HepG2 (cell line): Measurements from ENCODE around the gene CDK1. TPM values are rescaled to one million over a fixed set of nuclear protein-coding genes. Genes with fewer than 3 reads are reported as not detected.

Source experiments
- CENPBD1 ChIP-seq: sonication (generic); formaldehyde crosslinking; IDR thresholded peaks from 2 replicates; pipeline ENCODE4 v1.8.0; 2022; ENCODE audit warnings: missing genetic modification reagents, low read depth, mild to moderate bottlenecking, borderline replicate concordance
- FOXM1 ChIP-seq: sonication (generic); formaldehyde crosslinking; IDR thresholded peaks from 2 replicates; pipeline ENCODE4 v1.5.0; 2020; ENCODE audit warnings: missing genetic modification reagents
- HNF4G ChIP-seq, 2 experiments: sonication (generic) in 1 of 2; formaldehyde crosslinking in 1 of 2; IDR thresholded peaks; 2 replicates each; pipeline versions ENCODE4 v1.4.0 to v1.6.1; 2011 to 2020; ENCODE audit warnings: borderline replicate concordance in 2 of 2, low read depth in 2 of 2, mild to moderate bottlenecking in 2 of 2, low read length in 1 of 2, missing genetic modification reagents in 1 of 2, moderate library complexity in 1 of 2
- KLF13 ChIP-seq: sonication (generic); formaldehyde crosslinking; IDR thresholded peaks from 2 replicates; pipeline ENCODE4 v1.4.0; 2020; ENCODE audit warnings: mild to moderate bottlenecking, missing genetic modification reagents
- NFE2 ChIP-seq: sonication (generic); formaldehyde crosslinking; IDR thresholded peaks from 2 replicates; pipeline ENCODE4 v1.4.0; 2020; ENCODE audit warnings: missing genetic modification reagents
- PCBP1 ChIP-seq: fragments of 200-400 bp; formaldehyde crosslinking; IDR thresholded peaks from 2 replicates; pipeline ENCODE4 v1.6.1; 2017; ENCODE audit warnings: mild to moderate bottlenecking, low read depth, low read length, borderline replicate concordance
- PITX1 ChIP-seq: sonication (generic); formaldehyde crosslinking; IDR thresholded peaks from 2 replicates; pipeline ENCODE4 v1.5.1; 2020; ENCODE audit warnings: mild to moderate bottlenecking, missing genetic modification reagents
- RERE ChIP-seq: IDR thresholded peaks from 2 replicates; pipeline ENCODE4 v1.6.1; 2016; ENCODE audit warnings: low read depth, missing genetic modification reagents, missing compliant biosample characterization
- RNF2 ChIP-seq: fragments of 450-650 bp; conservative IDR thresholded peaks from 2 replicates; pipeline ENCODE4 v1.6.1; 2016; ENCODE audit warnings: low read depth
- RXRA ChIP-seq: sonication (generic); formaldehyde crosslinking; IDR thresholded peaks from 2 replicates; pipeline ENCODE4 v1.5.1; 2020; ENCODE audit warnings: missing genetic modification reagents
- SNAI1 ChIP-seq: sonication (generic); formaldehyde crosslinking; IDR thresholded peaks from 2 replicates; pipeline ENCODE4 v1.5.0; 2020; ENCODE audit warnings: mild to moderate bottlenecking, missing genetic modification reagents, borderline replicate concordance
- SUZ12 ChIP-seq: fragments of 150-350 bp; IDR thresholded peaks from 2 replicates; pipeline ENCODE4 v1.6.1; 2014; ENCODE audit warnings: low read depth, low read length
- TSC22D2 ChIP-seq: sonication (generic); formaldehyde crosslinking; IDR thresholded peaks from 2 replicates; pipeline ENCODE4 v1.5.1; 2020; ENCODE audit warnings: missing genetic modification reagents, mild to moderate bottlenecking, borderline replicate concordance
- ZBTB38 ChIP-seq: sonication (generic); formaldehyde crosslinking; IDR thresholded peaks from 2 replicates; pipeline ENCODE4 v1.5.1; 2020; ENCODE audit warnings: mild to moderate bottlenecking, missing genetic modification reagents
- ZFP36 ChIP-seq: fragments of 150-350 bp; IDR thresholded peaks from 2 replicates; pipeline ENCODE4 v1.6.1; 2018; ENCODE audit warnings: borderline replicate concordance, low read length, low read depth; ENCODE audit not compliant: partially characterized antibody
- ZFP36L1 ChIP-seq: sonication (generic); formaldehyde crosslinking; IDR thresholded peaks from 2 replicates; pipeline ENCODE4 v1.8.0; 2022; ENCODE audit warnings: mild to moderate bottlenecking, missing genetic modification reagents, moderate library complexity
- ZFY ChIP-seq: sonication (generic); formaldehyde crosslinking; IDR thresholded peaks from 2 replicates; pipeline ENCODE4 v1.4.0; 2020; ENCODE audit warnings: missing genetic modification reagents
- ZGPAT ChIP-seq: IDR thresholded peaks from 2 replicates; pipeline ENCODE4 v1.6.1; 2016; ENCODE audit warnings: mild to moderate bottlenecking
- ZNF350 ChIP-seq: sonication (generic); formaldehyde crosslinking; IDR thresholded peaks from 2 replicates; pipeline ENCODE4 v1.4.0; 2020; ENCODE audit warnings: mild to moderate bottlenecking, low read depth, missing genetic modification reagents, borderline replicate concordance
- ZNF354B ChIP-seq: sonication (generic); formaldehyde crosslinking; IDR thresholded peaks from 2 replicates; pipeline ENCODE4 v1.8.0; 2022; ENCODE audit warnings: mild to moderate bottlenecking, missing genetic modification reagents
- ZNF556 ChIP-seq: sonication (generic); formaldehyde crosslinking; IDR thresholded peaks from 2 replicates; pipeline ENCODE4 v1.4.0; 2020; ENCODE audit warnings: mild to moderate bottlenecking, missing genetic modification reagents, borderline replicate concordance
- ZNF572 ChIP-seq: sonication (generic); formaldehyde crosslinking; IDR thresholded peaks from 2 replicates; pipeline ENCODE4 v1.5.1; 2020; ENCODE audit warnings: mild to moderate bottlenecking, missing genetic modification reagents
- ZNF614 ChIP-seq: IDR thresholded peaks from 2 replicates; pipeline ENCODE4 v1.6.1; 2018; ENCODE audit warnings: missing biosample characterization, missing genetic modification reagents, inconsistent platforms, borderline replicate concordance
- polyA plus RNA-seq, 8 experiments: library from polyadenylated mRNA; depleted of rRNA in 3 of 8; stranded (reverse) in 7 of 8; unstranded in 1 of 8; fragments of >200 nt; fragmentation: Illumina TruSeq in 4 of 8; extraction: Trizol in 4 of 8; gene quantifications; 2 replicates each; pipeline versions ENCODE4 v1.2.1 to v1.2.3, GENCODE V29; 2011 to 2016; ENCODE audit warnings: low read depth in 4 of 8, missing spikeins in 1 of 8, mixed read lengths in 1 of 8; ENCODE audit not compliant: insufficient read depth in 1 of 8
- total RNA-seq, 5 experiments: library from RNA; depleted of rRNA; stranded (reverse); fragments of >200 nt; fragmentation: Illumina TruSeq; extraction: Trizol; gene quantifications; 2 replicates each; pipeline ENCODE4 v1.2.3, GENCODE V29; 2016; ENCODE audit warnings: low read depth in 1 of 5

CDK1 gene
- total and polyA plus RNA-seq, 2 of the 13 experiments (the other 11 are each of a cell fraction or from before 2014, with no cell fraction given), result 42.6 to 132 TPM

- TF ChIP-seq HNF4G (IDR thresholded peaks at IDR 0.05; ENCODE audit: borderline replicate concordance, low read depth, low read length) (no peak), HNF4G (CRISPR knock-in tag; IDR thresholded peaks at IDR 0.05; ENCODE audit: borderline replicate concordance, low read depth) (no peak), ZFP36L1 (peak; percentile 99), ZGPAT (peak; percentile 56), PITX1 (CRISPR knock-in tag) (peak; percentile 46; the same call in 1 of the 2 replicates), ZNF350 (CRISPR knock-in tag) (no peak; the same call in 1 of the 2 replicates), PCBP1 (0 out of 2 replicates have a peak, but pooled peaks have one; percentile 21), ZNF354B (peak; percentile 57; the same call in 1 of the 2 replicates), NFE2 (CRISPR knock-in tag) (no peak), FOXM1 (CRISPR knock-in tag) (peak; percentile 98), RERE (CRISPR knock-in tag) (no peak), ZNF572 (CRISPR knock-in tag) (no peak), ZFY (CRISPR knock-in tag) (peak; percentile 91), ZNF556 (CRISPR knock-in tag) (peak; percentile 55; the same call in 1 of the 2 replicates), KLF13 (no peak), ZFP36 (no peak), RNF2 (no peak), CENPBD1 (CRISPR knock-in tag) (no peak), SNAI1 (no peak), ZNF614 (CRISPR knock-in tag) (no peak), RXRA (0 out of 2 replicates have a peak, but pooled peaks have one; percentile 14), TSC22D2 (no peak), ZBTB38 (CRISPR knock-in tag) (no peak), SUZ12 (no peak)
Observed at GRCh38 chr10:60778214-60778970, at the start of gene CDK1 (continued).
